Activated T-helper 9 cell treated with anti-CD3 and anti-CD28 coated beads, Interleukin-2, amount 50 U/mL, for 16 hours (primary cell): ENCODE results near the gene SIRT7.

Source experiments
- DNase-seq: peaks from one replicate; pipeline ENCODE4 v3.0.0-alpha.2; 2020; ENCODE audit warnings: low read depth

SIRT7 gene

GRCh38 chr17:81904600-81905423, 13.2 kb downstream of the SIRT7 start:
- DNase-seq = no peak

GRCh38 chr17:81903896-81904599, 13.9 kb downstream of the SIRT7 start:
- no peak for DNase-seq

- no peak for DNase-seq
Observed at GRCh38 chr17:81903415-81903831, 14.6 kb downstream of the SIRT7 start.

- DNase-seq = no peak
Observed at GRCh38 chr17:81902653-81903414, 15.1 kb downstream of the SIRT7 start.

- DNase-seq = no peak
Observed at GRCh38 chr17:81902023-81902652, 15.8 kb downstream of the SIRT7 start, which contains the start of gene NPB. TSS of gene NPB (plus strand) at chr17:81902238. CDS start at chr17:81902278, 40 bp downstream.

- no peak for DNase-seq
Observed at GRCh38 chr17:81901167-81902022, 16.6 kb downstream of the SIRT7 start.

- no peak for DNase-seq
Observed at GRCh38 chr17:81900181-81900820, 17.7 kb downstream of the SIRT7 start.

GRCh38 chr17:81899514-81900166, 18.3 kb downstream of the SIRT7 start:
- DNase-seq = no peak

GRCh38 chr17:81898885-81899284, 19.1 kb downstream of the SIRT7 start:
- no peak for DNase-seq

GRCh38 chr17:81898029-81898866, 19.7 kb downstream of the SIRT7 start:
- no peak for DNase-seq

GRCh38 chr17:81895400-81895799, 22.6 kb downstream of the SIRT7 start:
- DNase-seq = no peak

GRCh38 chr17:81891303-81891552, 26.7 kb downstream of the SIRT7 start:
- DNase-seq = no peak

- DNase-seq = no peak
Observed at GRCh38 chr17:81890447-81891302, 27.3 kb downstream of the SIRT7 start.

GRCh38 chr17:81889602-81890001, 28.4 kb downstream of the SIRT7 start:
- no peak for DNase-seq

- DNase-seq = no peak
Observed at GRCh38 chr17:81888988-81889595, 28.9 kb downstream of the SIRT7 start.

GRCh38 chr17:81888105-81888987, 29.6 kb downstream of the SIRT7 start:
- DNase-seq = no peak
